ENCODE data around the gene LTB4R2. TPM values are rescaled to one million over a fixed set of nuclear protein-coding genes. Genes with fewer than 3 reads are reported as not detected.

The LTB4R2 gene
- total RNA-seq, 1 experiment from 2014 or later: 15.0 TPM

GRCh38 chr14:24264298-24264697 is 45.6 kb upstream of the LTB4R2 start:
- Histone ChIP-seq H3K27ac (no peak overlapping the region), H2AFZ (no peak overlapping the region), H3K9me3 (ENCODE audit: insufficient read depth, low read depth) (no peaks in the 10 kb centered on the region), H3K4me1 (replicated peaks; ENCODE audit: insufficient read depth) (no peaks in the 10 kb centered on the region), H4K20me1 (ENCODE audit: insufficient read depth) (no peaks in the 10 kb centered on the region), H3K36me3 (ENCODE audit: low read depth) (no peaks in the 10 kb centered on the region), H3F3A (ENCODE audit: insufficient read depth, low read depth) (no peaks in the 10 kb centered on the region), H3K4me3 (no peak overlapping the region), H3K4me2 (no peak overlapping the region), H3K27me3 (ENCODE audit: insufficient read depth, low read depth) (no peaks in the 10 kb centered on the region), H3K9me2 (ENCODE audit: insufficient read depth) (no peaks in the 10 kb centered on the region), H3K79me2 (ENCODE audit: low read depth) (no peaks in the 10 kb centered on the region)
- intact Hi-C loops (cut with micrococcal nuclease; ENCODE audit: unreplicated experiment): no loop called here
- no TSS peak for BruUV-seq (replicated peaks)
- peak in 1 of 2 experiments; percentile 8 for DNase-seq
- ChIA-PET POLR2A (ENCODE audit: unreplicated experiment) (interaction anchor here (0.5 kb wide), 1 partner anchor 116 kb away, joined by 8 read pairs; no protein-coding TSS in a partner anchor), CTCF (interaction anchor here (1.3 kb wide), 1 partner anchor 22 kb away, joined by 3 read pairs; the partner anchor contains the start of gene TINF2)
- TF ChIP-seq CTCF (conservative IDR thresholded peaks at IDR 0.05) (no peak), EZH2 (IDR thresholded peaks at IDR 0.05; ENCODE audit: low read depth) (no peak)

GRCh38 chr14:24266344-24267244 is 43.3 kb upstream of the LTB4R2 start:
- no peaks in the 10 kb centered on the region for H4K20me1 ChIP-seq (ENCODE audit: insufficient read depth)
- no peaks in the 10 kb centered on the region for H3K27me3 ChIP-seq (ENCODE audit: insufficient read depth, low read depth)
- H2AFZ ChIP-seq: no peak overlapping the region
- no peaks in the 10 kb centered on the region for H3K79me2 ChIP-seq (ENCODE audit: low read depth)
- H3K9me2 ChIP-seq (ENCODE audit: insufficient read depth): no peaks in the 10 kb centered on the region
- H3K9me3 ChIP-seq (ENCODE audit: insufficient read depth, low read depth): no peaks in the 10 kb centered on the region
- DNase-seq: no peak
- ChIA-PET POLR2A (ENCODE audit: unreplicated experiment) (no interaction called here), CTCF (no interaction called here)
- no peaks in the 10 kb centered on the region for H3F3A ChIP-seq (ENCODE audit: insufficient read depth, low read depth)
- H3K27ac ChIP-seq: no peak overlapping the region
- H3K4me3 ChIP-seq: no peak overlapping the region
- intact Hi-C loops (cut with micrococcal nuclease; ENCODE audit: unreplicated experiment): no loop called here
- peaks cover under 1% of the 10 kb centered on the region; the same call in 1 of the 2 replicates for H3K4me1 ChIP-seq (replicated peaks; ENCODE audit: insufficient read depth)
- TF ChIP-seq EZH2 (IDR thresholded peaks at IDR 0.05; ENCODE audit: low read depth): no peak
- TF ChIP-seq CTCF (conservative IDR thresholded peaks at IDR 0.05): no peak
- no peak overlapping the region for H3K4me2 ChIP-seq
- BruUV-seq (replicated peaks): no TSS peak
- no peaks in the 10 kb centered on the region for H3K36me3 ChIP-seq (ENCODE audit: low read depth)

- no peak for TF ChIP-seq EZH2 (IDR thresholded peaks at IDR 0.05; ENCODE audit: low read depth)
- no peak for TF ChIP-seq CTCF (conservative IDR thresholded peaks at IDR 0.05)
- H3K36me3 ChIP-seq (ENCODE audit: low read depth): no peaks in the 10 kb centered on the region
- H2AFZ ChIP-seq: no peak overlapping the region
- H3K27me3 ChIP-seq (ENCODE audit: insufficient read depth, low read depth): no peaks in the 10 kb centered on the region
- no peaks in the 10 kb centered on the region for H3K9me2 ChIP-seq (ENCODE audit: insufficient read depth)
- no peaks in the 10 kb centered on the region for H3K9me3 ChIP-seq (ENCODE audit: insufficient read depth, low read depth)
- H4K20me1 ChIP-seq (ENCODE audit: insufficient read depth): no peaks in the 10 kb centered on the region
- H3K4me3 ChIP-seq: no peak overlapping the region
- ChIA-PET POLR2A (ENCODE audit: unreplicated experiment) (no interaction called here), CTCF (no interaction called here)
- H3K79me2 ChIP-seq (ENCODE audit: low read depth): no peaks in the 10 kb centered on the region
- peaks cover 8% of the 10 kb centered on the region for H3K4me1 ChIP-seq (replicated peaks; ENCODE audit: insufficient read depth)
- no TSS peak for BruUV-seq (replicated peaks)
- intact Hi-C loops (cut with micrococcal nuclease; ENCODE audit: unreplicated experiment): no loop called here
- no peak overlapping the region for H3K27ac ChIP-seq
- 0 out of 2 replicates have a peak, but pooled peaks cover 4% of the 10 kb centered on the region for H3F3A ChIP-seq (ENCODE audit: insufficient read depth, low read depth)
- DNase-seq: no peak
- no peak overlapping the region for H3K4me2 ChIP-seq
These were observed 42.4 kb upstream of the LTB4R2 start for GRCh38 chr14:24267516-24267915.

Data from PC-9 (cell line).